Panc1 (cell line): Measurements from ENCODE around the gene CDH23. TPM values are rescaled to one million over a fixed set of nuclear protein-coding genes. Genes with fewer than 3 reads are reported as not detected.

Experiments used
- ATAC-seq: fragments of 200-7000 bp; cut with Tn5 transposase; 2 replicates; pipeline ENCODE4 v1.9.1; 2020; ENCODE audit warnings: mild to moderate bottlenecking, moderate library complexity
- BruUV-seq: library from RNA; stranded (reverse); fragments of 400-500 nt; replicated peaks from 2 replicates; lab custom pipeline; 2021; lab: Mats Ljungman, UMichigan
- CTCF ChIA-PET: fragments of 300-600 bp; sonication (Branson Sonifier 250); formaldehyde crosslinking; loops from one replicate; lab custom pipeline; 2022; ENCODE audit warnings: antibody characterized with exemption; lab: Charles Lee
- POLR2A ChIA-PET: fragments of 300-600 bp; sonication (Branson Sonifier 250); formaldehyde crosslinking; loops from one replicate; lab custom pipeline; 2022; ENCODE audit warnings: antibody characterized with exemption; lab: Charles Lee
- DNase-seq: peaks from one replicate; pipeline ENCODE4 v3.0.0-alpha.2; 2010; ENCODE audit warnings: low read depth, low spot score
- H3K27ac ChIP-seq: 2 replicates; pipeline ENCODE4 v1.5.1; 2011; ENCODE audit warnings: mild to moderate bottlenecking, low read length, inconsistent platforms
- H3K27me3 ChIP-seq: fragments of 200-500 bp; sonication (Bioruptor generic); 2 replicates; pipeline ENCODE4 v1.6.0; 2014; ENCODE audit warnings: low read length, inconsistent platforms; ENCODE audit not compliant: control insufficient read depth, insufficient read depth
- H3K36me3 ChIP-seq: fragments of 200-500 bp; sonication (Bioruptor generic); 2 replicates; pipeline ENCODE4 v1.5.1; 2014; ENCODE audit warnings: inconsistent platforms, mild to moderate bottlenecking, low read length, moderate library complexity; ENCODE audit not compliant: control insufficient read depth, insufficient read depth
- H3K4me1 ChIP-seq: 2 replicates; pipeline ENCODE4 v1.5.1; 2011; ENCODE audit warnings: inconsistent platforms, mild to moderate bottlenecking, low read length, moderate library complexity; ENCODE audit not compliant: control insufficient read depth, insufficient read depth
- H3K4me3 ChIP-seq, 2 experiments: 2 replicates each; pipeline ENCODE4 v1.5.1; 2011 to 2012; ENCODE audit warnings: low read depth in 2 of 2, low read length in 2 of 2, mild to moderate bottlenecking in 2 of 2, inconsistent platforms in 1 of 2, moderate library complexity in 1 of 2
- H3K9me3 ChIP-seq: fragments of 200-500 bp; sonication (Bioruptor generic); 2 replicates; pipeline ENCODE4 v1.5.1; 2014; ENCODE audit warnings: low read depth, mild to moderate bottlenecking, inconsistent platforms, low read length, moderate library complexity; ENCODE audit not compliant: control insufficient read depth, insufficient read depth
- CTCF ChIP-seq: fragments of 450-650 bp; IDR thresholded peaks from 2 replicates; pipeline ENCODE4 v1.5.1; 2017; ENCODE audit warnings: mild to moderate bottlenecking
- POLR2AphosphoS5 ChIP-seq: IDR thresholded peaks from 2 replicates; pipeline ENCODE4 v1.6.1; 2012; ENCODE audit warnings: mild to moderate bottlenecking, low read depth, low read length, moderate library complexity
- SIN3A ChIP-seq: IDR thresholded peaks from 2 replicates; pipeline ENCODE4 v1.6.1; 2012; ENCODE audit warnings: low read depth, mild to moderate bottlenecking, low read length, moderate library complexity, borderline replicate concordance; ENCODE audit not compliant: insufficient read depth
- TCF7L2 ChIP-seq: IDR thresholded peaks from 2 replicates; pipeline ENCODE4 v1.6.1; 2011; ENCODE audit warnings: mild to moderate bottlenecking, low read depth, low read length, inconsistent platforms
- in situ Hi-C: cut with HindIII; loops from 2 replicates; pipeline ENCODE4 v1.10.0; 2016; ENCODE audit warnings: low sequenced_read_pairs, low pct_unique_long_range_greater_than_20kb
- intact Hi-C: fragments of 100-400 bp; cut with micrococcal nuclease; formaldehyde crosslinking; loops from one replicate; pipeline ENCODE4 v1.10.0; 2022; ENCODE audit not compliant: unreplicated experiment
- total RNA-seq: library from RNA; stranded (reverse); gene quantifications from one replicate; pipeline ENCODE4 v1.2.1, GENCODE V29; 2021; ENCODE audit not compliant: unreplicated experiment
- TF ChIP-seq, protein P1 (sequence below), 2 experiments: IDR thresholded peaks; 2 replicates each; pipeline ENCODE4 v1.6.1; 2011 to 2012; ENCODE audit warnings: low read depth in 2 of 2, control low read depth in 1 of 2, low read length in 1 of 2, mild to moderate bottlenecking in 1 of 2, moderate library complexity in 1 of 2; ENCODE audit not compliant: insufficient read depth in 1 of 2

CDH23 gene
- total RNA-seq, 1 experiment from 2014 or later = 2.7 TPM

GRCh38 chr10:71661779-71662336, 265.1 kb downstream of the CDH23 start:
- no peak for DNase-seq
- intact Hi-C loops = no loop called here
- Histone ChIP-seq H3K4me3 (no peak overlapping the region), H3K9me3 (no peaks in the 10 kb centered on the region), H3K36me3 (no peaks in the 10 kb centered on the region), H3K27ac (no peak overlapping the region), H3K27me3 (no peaks in the 10 kb centered on the region), H3K4me1 (no peaks in the 10 kb centered on the region)
- no peak for ATAC-seq
- no TSS peak for BruUV-seq
- in situ Hi-C loops = no loop called here
- ChIA-PET CTCF (no interaction called here), POLR2A (no interaction called here)
- TF ChIP-seq CTCF = no peak
- TF ChIP-seq, protein P1, sequence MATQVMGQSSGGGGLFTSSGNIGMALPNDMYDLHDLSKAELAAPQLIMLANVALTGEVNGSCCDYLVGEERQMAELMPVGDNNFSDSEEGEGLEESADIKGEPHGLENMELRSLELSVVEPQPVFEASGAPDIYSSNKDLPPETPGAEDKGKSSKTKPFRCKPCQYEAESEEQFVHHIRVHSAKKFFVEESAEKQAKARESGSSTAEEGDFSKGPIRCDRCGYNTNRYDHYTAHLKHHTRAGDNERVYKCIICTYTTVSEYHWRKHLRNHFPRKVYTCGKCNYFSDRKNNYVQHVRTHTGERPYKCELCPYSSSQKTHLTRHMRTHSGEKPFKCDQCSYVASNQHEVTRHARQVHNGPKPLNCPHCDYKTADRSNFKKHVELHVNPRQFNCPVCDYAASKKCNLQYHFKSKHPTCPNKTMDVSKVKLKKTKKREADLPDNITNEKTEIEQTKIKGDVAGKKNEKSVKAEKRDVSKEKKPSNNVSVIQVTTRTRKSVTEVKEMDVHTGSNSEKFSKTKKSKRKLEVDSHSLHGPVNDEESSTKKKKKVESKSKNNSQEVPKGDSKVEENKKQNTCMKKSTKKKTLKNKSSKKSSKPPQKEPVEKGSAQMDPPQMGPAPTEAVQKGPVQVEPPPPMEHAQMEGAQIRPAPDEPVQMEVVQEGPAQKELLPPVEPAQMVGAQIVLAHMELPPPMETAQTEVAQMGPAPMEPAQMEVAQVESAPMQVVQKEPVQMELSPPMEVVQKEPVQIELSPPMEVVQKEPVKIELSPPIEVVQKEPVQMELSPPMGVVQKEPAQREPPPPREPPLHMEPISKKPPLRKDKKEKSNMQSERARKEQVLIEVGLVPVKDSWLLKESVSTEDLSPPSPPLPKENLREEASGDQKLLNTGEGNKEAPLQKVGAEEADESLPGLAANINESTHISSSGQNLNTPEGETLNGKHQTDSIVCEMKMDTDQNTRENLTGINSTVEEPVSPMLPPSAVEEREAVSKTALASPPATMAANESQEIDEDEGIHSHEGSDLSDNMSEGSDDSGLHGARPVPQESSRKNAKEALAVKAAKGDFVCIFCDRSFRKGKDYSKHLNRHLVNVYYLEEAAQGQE (IDR thresholded peaks at IDR 0.05; ENCODE audit: insufficient read depth in 1 of 2, low read depth in 2 of 2, low read length in 1 of 2) = no peak
- TF ChIP-seq POLR2AphosphoS5 = no peak
- no peak for TF ChIP-seq TCF7L2
- no peak for TF ChIP-seq SIN3A

GRCh38 chr10:71663311-71663710, 266.6 kb downstream of the CDH23 start:
- no TSS peak for BruUV-seq
- intact Hi-C loops = no loop called here
- CTCF ChIA-PET = no interaction called here

More at GRCh38 chr10:71663311-71663710, 266.6 kb downstream of the CDH23 start:
- Histone ChIP-seq H3K36me3 (no peaks in the 10 kb centered on the region), H3K4me3 (no peak overlapping the region), H3K9me3 (no peaks in the 10 kb centered on the region), H3K27ac (no peak overlapping the region), H3K4me1 (no peaks in the 10 kb centered on the region), H3K27me3 (no peaks in the 10 kb centered on the region)
- TF ChIP-seq POLR2AphosphoS5 (no peak), TCF7L2 (no peak), SIN3A (no peak), CTCF (no peak)
- TF ChIP-seq, protein P1 (IDR thresholded peaks at IDR 0.05; ENCODE audit: insufficient read depth in 1 of 2, low read depth in 2 of 2, low read length in 1 of 2) = no peak
- in situ Hi-C loops = no loop called here
- DNase-seq = no peak
- ATAC-seq = no peak
- POLR2A ChIA-PET = no interaction called here
